Fibroblast of lung (primary cell): ENCODE measurements around the gene TMEM30B. TPM values are rescaled to one million over a fixed set of nuclear protein-coding genes. Genes with fewer than 3 reads are reported as not detected.

Source experiments
- DNase-seq, 2 donors: peaks; one replicate each; pipeline versions ENCODE4 v3.0.0 to v3.0.0-alpha.2; 2010; ENCODE audit warnings: low read depth in 2 of 2
- H2AFZ ChIP-seq: 2 replicates; pipeline ENCODE4 v1.5.1; 2012; ENCODE audit warnings: low read length, control low read depth, inconsistent platforms
- H3K27ac ChIP-seq: 2 replicates; pipeline ENCODE4 v1.5.1; 2011; ENCODE audit warnings: low read length, control low read depth; ENCODE audit not compliant: insufficient read depth
- H3K27me3 ChIP-seq: 2 replicates; pipeline ENCODE4 v1.5.1; 2011; ENCODE audit warnings: mild to moderate bottlenecking, low read length; ENCODE audit not compliant: control insufficient read depth, insufficient read depth
- H3K36me3 ChIP-seq: 2 replicates; pipeline ENCODE4 v1.5.1; 2011; ENCODE audit warnings: low read length; ENCODE audit not compliant: control insufficient read depth, insufficient read depth
- H3K4me1 ChIP-seq: 2 replicates; pipeline ENCODE4 v1.5.1; 2011; ENCODE audit warnings: low read length; ENCODE audit not compliant: control insufficient read depth, insufficient read depth; ENCODE audit errors: extremely low read depth
- H3K4me2 ChIP-seq: 2 replicates; pipeline ENCODE4 v1.5.1; 2011; ENCODE audit warnings: low read length, control low read depth; ENCODE audit not compliant: insufficient read depth; ENCODE audit errors: extremely low read depth
- H3K4me3 ChIP-seq, 4 experiments: fragments of 200-600 bp in 1 of 4; sonication (generic) in 1 of 4; replicated peaks in 1 of 4; 2 replicates each; pipeline ENCODE4 v1.5.1; 2011 to 2016; ENCODE audit warnings: low read length in 4 of 4, low read depth in 3 of 4, mild to moderate bottlenecking in 3 of 4, control low read depth in 2 of 4, inconsistent platforms in 1 of 4, mixed read lengths in 1 of 4; ENCODE audit not compliant: insufficient read depth in 1 of 4; ENCODE audit errors: control extremely low read depth in 1 of 4
- H3K79me2 ChIP-seq: 2 replicates; pipeline ENCODE4 v1.5.1; 2012; ENCODE audit warnings: mild to moderate bottlenecking, low read length, inconsistent platforms; ENCODE audit not compliant: control insufficient read depth, insufficient read depth
- H3K9ac ChIP-seq: 2 replicates; pipeline ENCODE4 v1.5.1; 2011; ENCODE audit warnings: mild to moderate bottlenecking, low read length, control low read depth; ENCODE audit not compliant: insufficient read depth
- H3K9me3 ChIP-seq: 2 replicates; pipeline ENCODE4 v1.5.1; 2012; ENCODE audit warnings: low read depth, low read length; ENCODE audit not compliant: control insufficient read depth, insufficient read depth
- H4K20me1 ChIP-seq: 2 replicates; pipeline ENCODE4 v1.5.1; 2011; ENCODE audit warnings: low read length; ENCODE audit not compliant: control insufficient read depth, insufficient read depth; ENCODE audit errors: extremely low read depth
- CTCF ChIP-seq, 2 donors: IDR thresholded peaks in 1 of 2; conservative IDR thresholded peaks in 1 of 2; 1 replicate in 1 of 2; 2 replicates in 1 of 2; pipeline ENCODE4 v1.5.1; 2011 to 2012; ENCODE audit warnings: low read length in 2 of 2, control low read depth in 1 of 2, inconsistent platforms in 1 of 2, low read depth in 1 of 2, mild to moderate bottlenecking in 1 of 2
- EZH2 ChIP-seq: IDR thresholded peaks from 2 replicates; pipeline ENCODE4 v1.5.1; 2012; ENCODE audit warnings: low read length, control low read depth, mild to moderate bottlenecking; ENCODE audit errors: missing control alignments
- polyA plus RNA-seq, 2 donors: library from polyadenylated mRNA; depleted of rRNA in 1 of 2; stranded (reverse) in 1 of 2; unstranded in 1 of 2; fragments of >200 nt; gene quantifications; 2 replicates each; pipeline ENCODE4 v1.2.1, GENCODE V29; 2011 to 2012; ENCODE audit warnings: missing spikeins in 1 of 2
- total RNA-seq: library from RNA; depleted of rRNA; stranded (reverse); fragments of >200 nt; gene quantifications from 2 replicates; pipeline ENCODE4 v1.2.1, GENCODE V29; 2014

Gene TMEM30B
- total and polyA plus RNA-seq, 2 donors (not counting 1 experiment from before 2014, with no cell fraction given), result 0.22 to 0.83 TPM

- Histone ChIP-seq H2AFZ (no peak overlapping the region), H4K20me1 (no peaks in the 10 kb centered on the region), H3K4me2 (no peak overlapping the region), H3K4me3 (no peak overlapping the region), H3K27me3 (peaks cover 26% of the 10 kb centered on the region), H3K79me2 (no peaks in the 10 kb centered on the region), H3K9me3 (no peaks in the 10 kb centered on the region), H3K27ac (no peak overlapping the region), H3K9ac (no peak overlapping the region), H3K4me1 (no peaks in the 10 kb centered on the region), H3K36me3 (no peaks in the 10 kb centered on the region)
- TF ChIP-seq CTCF (conservative IDR thresholded peaks at IDR 0.05 in 1 of 2, IDR thresholded peaks at IDR 0.05 in 1 of 2; ENCODE audit: low read depth in 1 of 2, low read length in 2 of 2), result no peak
- TF ChIP-seq EZH2, result no peak
- DNase-seq, result no peak
Observed at GRCh38 chr14:61279082-61279481, 2.1 kb downstream of the TMEM30B start.

DNA sequence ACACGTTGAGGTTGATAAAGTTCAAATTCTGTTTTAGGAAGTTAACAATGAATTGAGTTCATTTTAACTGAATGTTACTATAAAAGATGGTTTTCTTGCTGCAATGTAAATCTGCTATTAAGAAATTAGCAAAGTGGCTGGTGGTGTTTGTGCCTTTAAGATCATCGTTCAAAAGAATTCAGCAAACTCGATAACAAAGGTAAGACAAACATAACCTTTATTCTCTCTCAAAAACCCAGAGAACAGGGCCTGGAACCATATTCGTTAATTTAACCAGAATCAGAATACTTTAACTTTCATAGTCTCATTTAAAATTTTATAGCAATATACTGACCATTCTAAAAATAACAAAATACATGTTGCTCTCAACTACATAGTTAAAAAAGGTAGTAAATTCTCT, 3.4 kb downstream of the TMEM30B start:
- H3K36me3 ChIP-seq, result no peaks in the 10 kb centered on the region
- no peaks in the 10 kb centered on the region for H3K4me1 ChIP-seq
- no peaks in the 10 kb centered on the region for H4K20me1 ChIP-seq
- no peak for TF ChIP-seq CTCF (conservative IDR thresholded peaks at IDR 0.05 in 1 of 2, IDR thresholded peaks at IDR 0.05 in 1 of 2; ENCODE audit: low read depth in 1 of 2, low read length in 2 of 2)
- TF ChIP-seq EZH2, result no peak
- H3K27ac ChIP-seq, result no peak overlapping the region
- no peak overlapping the region for H3K4me3 ChIP-seq
- H3K79me2 ChIP-seq, result no peaks in the 10 kb centered on the region
- H3K4me2 ChIP-seq, result no peak overlapping the region
- peaks cover 25% of the 10 kb centered on the region for H3K27me3 ChIP-seq
- no peak overlapping the region for H3K9ac ChIP-seq
- H3K9me3 ChIP-seq, result no peaks in the 10 kb centered on the region
- H2AFZ ChIP-seq, result no peak overlapping the region
- no peak for DNase-seq

DNA sequence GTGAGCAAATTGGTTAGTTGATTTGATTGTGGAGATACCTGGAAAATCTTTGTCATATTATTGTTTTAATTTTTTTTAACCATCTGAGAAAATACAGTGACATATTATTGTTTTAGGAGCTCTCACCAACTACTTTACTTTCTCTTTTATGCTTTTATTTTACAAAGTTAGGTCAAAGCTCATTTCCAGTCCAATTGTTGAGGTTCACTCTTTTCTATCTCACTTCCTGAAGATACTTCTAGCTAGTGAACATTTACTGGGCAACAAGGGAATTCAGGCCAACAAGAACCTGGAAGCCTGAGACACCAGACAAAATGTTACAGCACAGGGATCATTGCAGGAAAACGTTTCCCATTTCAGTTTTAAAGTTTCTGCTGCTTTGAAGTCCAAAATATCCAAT, 3.9 kb downstream of the TMEM30B start:
- DNase-seq, result no peak
- TF ChIP-seq CTCF (conservative IDR thresholded peaks at IDR 0.05 in 1 of 2, IDR thresholded peaks at IDR 0.05 in 1 of 2; ENCODE audit: low read depth in 1 of 2, low read length in 2 of 2) (no peak), EZH2 (no peak)
- H3K79me2 ChIP-seq, result no peaks in the 10 kb centered on the region
- no peak overlapping the region for H3K27ac ChIP-seq
- H3K9ac ChIP-seq, result no peak overlapping the region
- H3K4me2 ChIP-seq, result no peak overlapping the region
- H3K4me1 ChIP-seq, result no peaks in the 10 kb centered on the region
- H3K4me3 ChIP-seq, result no peak overlapping the region
- H3K27me3 ChIP-seq, result peaks cover 25% of the 10 kb centered on the region
- H4K20me1 ChIP-seq, result no peaks in the 10 kb centered on the region
- H3K9me3 ChIP-seq, result no peaks in the 10 kb centered on the region
- no peak overlapping the region for H2AFZ ChIP-seq
- no peaks in the 10 kb centered on the region for H3K36me3 ChIP-seq
